Measurements from ENCODE around the gene MYCL. TPM values are rescaled to one million over a fixed set of nuclear protein-coding genes. Genes with fewer than 3 reads are reported as not detected.

Gene MYCL
- total RNA-seq, 1 experiment from 2014 or later, result 31.0 TPM

DNA sequence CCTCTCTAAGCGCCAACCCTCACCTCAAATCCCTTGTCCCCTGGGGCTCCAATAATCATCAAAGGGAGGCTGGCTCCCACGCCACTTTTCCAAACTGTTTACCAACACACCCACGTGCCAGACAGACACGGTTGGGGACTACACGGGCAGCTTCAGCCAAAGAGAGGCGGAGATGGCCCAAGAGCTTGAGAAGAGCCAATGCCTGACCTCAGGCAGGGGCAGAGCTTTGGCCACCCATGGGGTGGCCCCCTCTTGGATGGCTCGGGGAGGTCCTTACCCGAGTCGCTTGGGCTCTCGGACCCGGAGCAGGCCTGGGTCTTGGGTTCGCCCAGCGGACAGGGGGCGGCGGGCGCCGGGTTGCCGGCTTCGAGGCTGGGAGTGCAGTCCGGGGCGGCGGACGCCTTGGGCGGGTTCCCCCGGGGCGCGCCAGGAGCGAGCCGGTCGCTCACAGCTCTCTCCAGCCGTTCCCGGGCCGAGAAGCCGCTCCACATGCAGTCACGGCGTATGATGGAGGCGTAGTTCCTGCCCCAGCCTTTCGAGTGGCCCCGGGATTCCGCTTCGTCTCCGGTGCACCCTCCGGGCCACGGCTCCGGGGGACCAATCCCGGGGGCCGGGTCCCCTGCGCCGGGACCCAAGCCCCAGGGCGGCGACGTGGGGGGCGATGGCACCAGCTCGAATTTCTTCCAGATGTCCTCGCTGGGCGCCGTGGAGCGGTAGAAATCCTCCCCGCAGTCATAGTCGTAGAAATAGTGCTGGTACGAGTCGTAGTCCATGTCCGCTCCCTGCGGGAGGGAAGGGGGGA lies 854 bp downstream of the MYCL start (continued):
- TF ChIP-seq, protein P1, sequence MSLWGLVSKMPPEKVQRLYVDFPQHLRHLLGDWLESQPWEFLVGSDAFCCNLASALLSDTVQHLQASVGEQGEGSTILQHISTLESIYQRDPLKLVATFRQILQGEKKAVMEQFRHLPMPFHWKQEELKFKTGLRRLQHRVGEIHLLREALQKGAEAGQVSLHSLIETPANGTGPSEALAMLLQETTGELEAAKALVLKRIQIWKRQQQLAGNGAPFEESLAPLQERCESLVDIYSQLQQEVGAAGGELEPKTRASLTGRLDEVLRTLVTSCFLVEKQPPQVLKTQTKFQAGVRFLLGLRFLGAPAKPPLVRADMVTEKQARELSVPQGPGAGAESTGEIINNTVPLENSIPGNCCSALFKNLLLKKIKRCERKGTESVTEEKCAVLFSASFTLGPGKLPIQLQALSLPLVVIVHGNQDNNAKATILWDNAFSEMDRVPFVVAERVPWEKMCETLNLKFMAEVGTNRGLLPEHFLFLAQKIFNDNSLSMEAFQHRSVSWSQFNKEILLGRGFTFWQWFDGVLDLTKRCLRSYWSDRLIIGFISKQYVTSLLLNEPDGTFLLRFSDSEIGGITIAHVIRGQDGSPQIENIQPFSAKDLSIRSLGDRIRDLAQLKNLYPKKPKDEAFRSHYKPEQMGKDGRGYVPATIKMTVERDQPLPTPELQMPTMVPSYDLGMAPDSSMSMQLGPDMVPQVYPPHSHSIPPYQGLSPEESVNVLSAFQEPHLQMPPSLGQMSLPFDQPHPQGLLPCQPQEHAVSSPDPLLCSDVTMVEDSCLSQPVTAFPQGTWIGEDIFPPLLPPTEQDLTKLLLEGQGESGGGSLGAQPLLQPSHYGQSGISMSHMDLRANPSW (CRISPR knock-in tag; conservative IDR thresholded peaks at IDR 0.05; ENCODE audit: low read depth), result no peak
- TF ChIP-seq, protein P2, sequence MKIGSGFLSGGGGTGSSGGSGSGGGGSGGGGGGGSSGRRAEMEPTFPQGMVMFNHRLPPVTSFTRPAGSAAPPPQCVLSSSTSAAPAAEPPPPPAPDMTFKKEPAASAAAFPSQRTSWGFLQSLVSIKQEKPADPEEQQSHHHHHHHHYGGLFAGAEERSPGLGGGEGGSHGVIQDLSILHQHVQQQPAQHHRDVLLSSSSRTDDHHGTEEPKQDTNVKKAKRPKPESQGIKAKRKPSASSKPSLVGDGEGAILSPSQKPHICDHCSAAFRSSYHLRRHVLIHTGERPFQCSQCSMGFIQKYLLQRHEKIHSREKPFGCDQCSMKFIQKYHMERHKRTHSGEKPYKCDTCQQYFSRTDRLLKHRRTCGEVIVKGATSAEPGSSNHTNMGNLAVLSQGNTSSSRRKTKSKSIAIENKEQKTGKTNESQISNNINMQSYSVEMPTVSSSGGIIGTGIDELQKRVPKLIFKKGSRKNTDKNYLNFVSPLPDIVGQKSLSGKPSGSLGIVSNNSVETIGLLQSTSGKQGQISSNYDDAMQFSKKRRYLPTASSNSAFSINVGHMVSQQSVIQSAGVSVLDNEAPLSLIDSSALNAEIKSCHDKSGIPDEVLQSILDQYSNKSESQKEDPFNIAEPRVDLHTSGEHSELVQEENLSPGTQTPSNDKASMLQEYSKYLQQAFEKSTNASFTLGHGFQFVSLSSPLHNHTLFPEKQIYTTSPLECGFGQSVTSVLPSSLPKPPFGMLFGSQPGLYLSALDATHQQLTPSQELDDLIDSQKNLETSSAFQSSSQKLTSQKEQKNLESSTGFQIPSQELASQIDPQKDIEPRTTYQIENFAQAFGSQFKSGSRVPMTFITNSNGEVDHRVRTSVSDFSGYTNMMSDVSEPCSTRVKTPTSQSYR (CRISPR knock-in tag; IDR thresholded peaks at IDR 0.05), result no peak

DNA sequence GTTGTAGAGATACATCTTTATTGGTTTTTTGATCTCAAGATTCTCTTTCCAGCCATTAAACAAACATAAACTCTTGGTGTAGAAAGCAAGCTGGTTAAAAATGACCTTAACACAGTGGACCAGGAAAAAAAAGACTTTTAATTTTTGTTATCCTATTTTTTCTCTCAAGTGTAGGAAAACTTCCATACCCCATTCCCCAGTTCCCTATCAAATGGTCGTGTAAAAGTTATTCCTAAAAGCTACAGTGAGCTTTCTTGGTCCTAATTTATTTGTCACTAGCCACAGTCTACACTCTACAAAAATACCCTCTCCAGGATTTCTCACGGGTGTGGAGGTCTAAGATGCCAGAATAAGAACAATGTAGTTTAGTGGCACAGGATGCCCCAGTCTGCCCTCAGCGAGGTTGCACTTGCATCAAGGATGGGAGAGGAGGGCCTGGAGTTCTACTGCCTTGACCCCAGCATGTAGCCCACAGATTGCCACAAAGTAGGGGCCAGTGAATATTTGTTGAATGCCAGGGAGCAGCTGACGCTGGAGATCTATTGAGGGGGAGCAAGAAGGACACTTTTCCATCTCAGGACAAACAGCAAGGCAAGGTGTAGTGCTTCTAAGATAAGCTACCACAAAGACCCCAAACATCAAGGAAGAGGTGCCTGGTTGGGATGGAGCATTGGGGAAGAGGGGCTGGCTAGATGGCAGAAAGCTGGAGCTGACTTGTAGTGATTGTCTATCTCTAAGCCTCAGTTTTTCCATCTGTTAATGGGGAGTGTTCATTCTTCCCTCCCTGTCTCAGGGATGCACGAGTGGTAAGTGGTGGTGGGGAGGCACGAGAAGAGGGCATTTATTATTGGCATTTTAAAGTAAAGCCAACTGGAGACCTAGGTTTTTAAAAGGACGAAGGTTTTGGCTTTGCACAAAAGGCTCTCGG lies 1.8 kb downstream of the MYCL start:
- H3K36me3 Mint-ChIP-seq, result no peaks in the 10 kb centered on the region; the same call in 1 of the 2 replicates
- ATAC-seq (no peak), DNase-seq (ENCODE audit: low spot score) (no peak)
- peak overlapping the region; percentile 93; the same call in 1 of the 2 replicates for H3K27ac Mint-ChIP-seq
- POLR2A ChIA-PET, result interaction anchor here (0.6 to 3.2 kb wide), 5 partner anchors 7 to 140 kb away, joined by 3 to 25 read pairs (median 4); partner anchors contain the start of genes CAP1 and TRIT1
- TF ChIP-seq CBFB (CRISPR knock-in tag; IDR thresholded peaks at IDR 0.05; ENCODE audit: low read depth) (no peak), ZNF121 (CRISPR knock-in tag; IDR thresholded peaks at IDR 0.05) (no peak), ZNF317 (CRISPR knock-in tag; IDR thresholded peaks at IDR 0.05; ENCODE audit: borderline replicate concordance, low read depth) (no peak), HMGA2 (CRISPR knock-in tag; IDR thresholded peaks at IDR 0.05) (no peak), ZNF232 (CRISPR knock-in tag; IDR thresholded peaks at IDR 0.05) (no peak), ZNF138 (CRISPR knock-in tag; conservative IDR thresholded peaks at IDR 0.05) (no peak)
- CTCF ChIA-PET, result interaction anchor here (0.7 to 4.3 kb wide), 12 partner anchors 9 to 242 kb away, joined by 3 to 98 read pairs (median 6); partner anchors contain the start of gene TRIT1
- peak overlapping the region; percentile 86 for H3K4me3 Mint-ChIP-seq
- peaks cover 24% of the 10 kb centered on the region for H3K27me3 Mint-ChIP-seq (ENCODE audit: low read depth)
- peaks cover 62% of the 10 kb centered on the region for H3K4me1 Mint-ChIP-seq
- no peaks in the 10 kb centered on the region for H3K9me3 Mint-ChIP-seq

- H3K4me3 Mint-ChIP-seq, result peak overlapping the region; percentile 86
- ChIA-PET POLR2A (interaction anchor here (0.6 to 2.2 kb wide), 5 partner anchors 12 to 141 kb away, joined by 3 to 8 read pairs (median 3); partner anchors contain the start of genes CAP1 and TRIT1), CTCF (interaction anchor here (0.7 to 4.2 kb wide), 9 partner anchors 19 to 241 kb away, joined by 3 to 28 read pairs (median 5); no protein-coding TSS in a partner anchor)
- peak; percentile 87 for DNase-seq (ENCODE audit: low spot score)
- H3K4me1 Mint-ChIP-seq, result peaks cover 69% of the 10 kb centered on the region
- peak; percentile 67 for ATAC-seq
- no peaks in the 10 kb centered on the region for H3K9me3 Mint-ChIP-seq
- peak overlapping the region; percentile 93 for H3K27ac Mint-ChIP-seq
- H3K27me3 Mint-ChIP-seq (ENCODE audit: low read depth), result peaks cover 17% of the 10 kb centered on the region
- H3K36me3 Mint-ChIP-seq, result no peaks in the 10 kb centered on the region; the same call in 1 of the 2 replicates
- TF ChIP-seq, protein P3, sequence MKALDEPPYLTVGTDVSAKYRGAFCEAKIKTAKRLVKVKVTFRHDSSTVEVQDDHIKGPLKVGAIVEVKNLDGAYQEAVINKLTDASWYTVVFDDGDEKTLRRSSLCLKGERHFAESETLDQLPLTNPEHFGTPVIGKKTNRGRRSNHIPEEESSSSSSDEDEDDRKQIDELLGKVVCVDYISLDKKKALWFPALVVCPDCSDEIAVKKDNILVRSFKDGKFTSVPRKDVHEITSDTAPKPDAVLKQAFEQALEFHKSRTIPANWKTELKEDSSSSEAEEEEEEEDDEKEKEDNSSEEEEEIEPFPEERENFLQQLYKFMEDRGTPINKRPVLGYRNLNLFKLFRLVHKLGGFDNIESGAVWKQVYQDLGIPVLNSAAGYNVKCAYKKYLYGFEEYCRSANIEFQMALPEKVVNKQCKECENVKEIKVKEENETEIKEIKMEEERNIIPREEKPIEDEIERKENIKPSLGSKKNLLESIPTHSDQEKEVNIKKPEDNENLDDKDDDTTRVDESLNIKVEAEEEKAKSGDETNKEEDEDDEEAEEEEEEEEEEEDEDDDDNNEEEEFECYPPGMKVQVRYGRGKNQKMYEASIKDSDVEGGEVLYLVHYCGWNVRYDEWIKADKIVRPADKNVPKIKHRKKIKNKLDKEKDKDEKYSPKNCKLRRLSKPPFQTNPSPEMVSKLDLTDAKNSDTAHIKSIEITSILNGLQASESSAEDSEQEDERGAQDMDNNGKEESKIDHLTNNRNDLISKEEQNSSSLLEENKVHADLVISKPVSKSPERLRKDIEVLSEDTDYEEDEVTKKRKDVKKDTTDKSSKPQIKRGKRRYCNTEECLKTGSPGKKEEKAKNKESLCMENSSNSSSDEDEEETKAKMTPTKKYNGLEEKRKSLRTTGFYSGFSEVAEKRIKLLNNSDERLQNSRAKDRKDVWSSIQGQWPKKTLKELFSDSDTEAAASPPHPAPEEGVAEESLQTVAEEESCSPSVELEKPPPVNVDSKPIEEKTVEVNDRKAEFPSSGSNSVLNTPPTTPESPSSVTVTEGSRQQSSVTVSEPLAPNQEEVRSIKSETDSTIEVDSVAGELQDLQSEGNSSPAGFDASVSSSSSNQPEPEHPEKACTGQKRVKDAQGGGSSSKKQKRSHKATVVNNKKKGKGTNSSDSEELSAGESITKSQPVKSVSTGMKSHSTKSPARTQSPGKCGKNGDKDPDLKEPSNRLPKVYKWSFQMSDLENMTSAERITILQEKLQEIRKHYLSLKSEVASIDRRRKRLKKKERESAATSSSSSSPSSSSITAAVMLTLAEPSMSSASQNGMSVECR (CRISPR knock-in tag; IDR thresholded peaks at IDR 0.05; ENCODE audit: borderline replicate concordance), result 0 out of 2 replicates have a peak, but pooled peaks have one; percentile 50
- TF ChIP-seq, protein P4, sequence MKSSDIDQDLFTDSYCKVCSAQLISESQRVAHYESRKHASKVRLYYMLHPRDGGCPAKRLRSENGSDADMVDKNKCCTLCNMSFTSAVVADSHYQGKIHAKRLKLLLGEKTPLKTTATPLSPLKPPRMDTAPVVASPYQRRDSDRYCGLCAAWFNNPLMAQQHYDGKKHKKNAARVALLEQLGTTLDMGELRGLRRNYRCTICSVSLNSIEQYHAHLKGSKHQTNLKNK (CRISPR knock-in tag; IDR thresholded peaks at IDR 0.05), result no peak
- no peak for TF ChIP-seq ZNF396 (CRISPR knock-in tag; IDR thresholded peaks at IDR 0.05; ENCODE audit: borderline replicate concordance)
- TF ChIP-seq ZNF512 (CRISPR knock-in tag; IDR thresholded peaks at IDR 0.05; ENCODE audit: borderline replicate concordance), result no peak
- TF ChIP-seq, protein P5, sequence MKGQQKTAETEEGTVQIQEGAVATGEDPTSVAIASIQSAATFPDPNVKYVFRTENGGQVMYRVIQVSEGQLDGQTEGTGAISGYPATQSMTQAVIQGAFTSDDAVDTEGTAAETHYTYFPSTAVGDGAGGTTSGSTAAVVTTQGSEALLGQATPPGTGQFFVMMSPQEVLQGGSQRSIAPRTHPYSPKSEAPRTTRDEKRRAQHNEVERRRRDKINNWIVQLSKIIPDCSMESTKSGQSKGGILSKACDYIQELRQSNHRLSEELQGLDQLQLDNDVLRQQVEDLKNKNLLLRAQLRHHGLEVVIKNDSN (CRISPR knock-in tag; IDR thresholded peaks at IDR 0.05), result peak; percentile 27; the same call in 1 of the 2 replicates
Measured at GRCh38 chr1:39898648-39899603, 2.8 kb downstream of the MYCL start.
